HG03025 (cell line): ENCODE data around the gene CEMIP.

ENCODE experiments used
- ATAC-seq: cut with Tn5 transposase; IDR thresholded peaks from one replicate; pipeline ENCODE4 v1.9.1; 2021; ENCODE audit warnings: mild to moderate bottlenecking, moderate library complexity; ENCODE audit not compliant: unreplicated experiment, low FRiP score

CEMIP gene

GRCh38 chr15:80783260-80783659 lies 4.1 kb downstream of the CEMIP start:
- ATAC-seq = no peak

DNA sequence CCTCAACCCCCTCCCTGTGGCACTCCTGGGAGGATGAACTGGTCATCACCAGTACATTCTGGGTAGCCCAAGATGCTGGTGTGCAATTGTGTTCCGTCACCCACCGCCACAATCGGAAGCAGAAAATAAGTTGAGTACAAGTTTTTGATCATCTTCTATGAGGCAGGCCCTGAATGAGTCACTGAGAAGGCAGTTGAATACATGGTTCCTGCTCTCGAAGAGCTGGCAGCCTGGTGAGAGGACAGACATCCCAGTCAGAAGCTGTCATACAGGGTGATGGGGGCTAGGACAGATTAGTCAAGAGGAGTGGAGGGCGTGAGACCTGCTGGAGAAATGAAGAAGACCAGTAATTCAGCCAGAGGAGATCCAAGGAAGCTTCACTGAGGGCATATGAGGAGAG lies 6.2 kb downstream of the CEMIP start:
- no peak for ATAC-seq

DNA sequence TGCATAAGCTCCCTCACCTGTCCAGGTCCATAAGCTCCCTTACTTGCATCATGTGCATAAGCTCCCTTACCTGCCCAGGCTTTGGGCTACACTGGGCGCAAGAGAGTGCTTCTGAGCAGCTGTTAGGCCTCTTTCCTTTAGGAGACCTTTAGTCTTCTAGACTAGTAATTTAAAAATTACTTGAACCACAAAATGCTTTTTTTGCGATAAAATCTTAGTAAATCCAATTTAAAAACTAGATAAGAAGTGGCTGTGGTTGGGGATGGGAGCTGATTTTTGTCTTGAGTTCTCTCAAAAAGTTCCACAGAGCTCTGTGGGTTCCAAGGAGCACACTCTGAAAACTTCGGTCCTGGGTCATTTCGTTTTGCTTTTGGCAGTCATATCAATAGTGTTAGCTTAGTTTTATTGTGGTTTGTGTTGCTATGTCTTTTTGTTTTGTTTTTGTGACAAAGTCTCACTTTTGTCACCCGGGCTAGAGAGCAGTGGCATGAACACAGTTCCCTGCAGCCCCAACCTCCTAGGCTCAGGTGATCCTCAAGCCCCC lies 6.7 kb downstream of the CEMIP start:
- ATAC-seq = no peak

GRCh38 chr15:80787316-80787715 lies 8.1 kb downstream of the CEMIP start:
- no peak for ATAC-seq

DNA sequence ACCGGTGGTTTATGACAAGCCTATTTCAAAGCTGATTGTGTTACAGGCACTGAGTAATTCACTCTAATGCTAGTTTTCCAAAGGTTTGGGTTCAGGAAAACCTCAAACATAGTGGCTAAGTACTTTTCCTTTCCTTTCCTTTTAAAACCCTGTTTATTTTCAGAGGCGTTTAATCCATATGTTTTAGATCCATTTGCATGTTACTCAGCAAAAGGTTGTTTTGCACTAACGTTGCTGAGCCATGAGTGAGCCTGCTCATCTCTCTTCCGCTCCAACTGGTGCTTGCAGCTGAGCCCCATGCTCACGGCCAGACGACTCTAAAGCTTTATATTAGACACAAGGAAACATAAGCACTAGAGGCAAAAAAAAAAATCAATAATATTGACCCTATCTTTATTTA lies 9.4 kb downstream of the CEMIP start:
- ATAC-seq = no peak

- ATAC-seq = no peak
Measured at GRCh38 chr15:80789296-80789695, 10.1 kb downstream of the CEMIP start.

- ATAC-seq = no peak
Measured at GRCh38 chr15:80789796-80790195, 10.6 kb downstream of the CEMIP start.

GRCh38 chr15:80790236-80790635 lies 11.1 kb downstream of the CEMIP start:
- no peak for ATAC-seq

GRCh38 chr15:80791004-80791403 lies 11.8 kb downstream of the CEMIP start:
- no peak for ATAC-seq

DNA sequence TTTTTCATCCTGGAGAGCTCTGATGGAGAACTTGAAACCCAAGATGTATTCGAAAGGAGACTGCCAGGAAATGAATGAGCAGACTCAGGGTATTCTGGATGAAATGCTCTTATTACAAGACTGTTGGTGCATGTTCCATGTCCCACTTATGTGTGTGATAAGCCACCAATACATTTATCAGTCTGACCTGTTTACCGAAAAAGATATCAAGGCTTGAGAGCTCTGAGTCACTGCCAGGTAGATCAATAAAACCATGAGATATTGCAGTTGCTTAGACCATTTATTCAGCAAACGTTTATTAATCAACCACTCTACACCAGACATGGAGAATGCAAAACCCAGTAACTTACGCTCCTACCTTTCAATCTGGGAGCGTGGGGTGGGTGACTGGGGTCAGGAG lies 17.2 kb downstream of the CEMIP start:
- no peak for ATAC-seq

DNA sequence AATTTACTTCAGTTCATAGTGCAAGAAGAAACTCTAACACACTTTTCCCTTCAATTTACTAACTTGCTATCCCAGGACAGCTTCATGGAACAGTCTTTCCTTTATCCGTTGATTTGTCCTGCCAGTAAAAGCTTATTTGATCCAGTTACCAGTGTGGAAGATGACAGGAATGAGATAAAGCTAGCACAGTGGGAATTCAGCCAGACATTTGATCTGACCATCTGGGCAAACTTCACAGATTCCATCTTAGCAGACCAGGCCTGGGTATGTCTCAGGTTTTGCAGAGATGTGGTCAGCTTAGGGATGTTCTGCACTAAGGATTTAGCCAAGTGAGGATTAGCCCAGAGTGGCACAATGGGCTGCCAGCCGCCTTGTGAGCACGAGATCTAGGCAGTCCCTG lies 19.7 kb downstream of the CEMIP start:
- ATAC-seq = no peak

- ATAC-seq = no peak
Measured at GRCh38 chr15:80800067-80800466, 20.9 kb downstream of the CEMIP start.

DNA sequence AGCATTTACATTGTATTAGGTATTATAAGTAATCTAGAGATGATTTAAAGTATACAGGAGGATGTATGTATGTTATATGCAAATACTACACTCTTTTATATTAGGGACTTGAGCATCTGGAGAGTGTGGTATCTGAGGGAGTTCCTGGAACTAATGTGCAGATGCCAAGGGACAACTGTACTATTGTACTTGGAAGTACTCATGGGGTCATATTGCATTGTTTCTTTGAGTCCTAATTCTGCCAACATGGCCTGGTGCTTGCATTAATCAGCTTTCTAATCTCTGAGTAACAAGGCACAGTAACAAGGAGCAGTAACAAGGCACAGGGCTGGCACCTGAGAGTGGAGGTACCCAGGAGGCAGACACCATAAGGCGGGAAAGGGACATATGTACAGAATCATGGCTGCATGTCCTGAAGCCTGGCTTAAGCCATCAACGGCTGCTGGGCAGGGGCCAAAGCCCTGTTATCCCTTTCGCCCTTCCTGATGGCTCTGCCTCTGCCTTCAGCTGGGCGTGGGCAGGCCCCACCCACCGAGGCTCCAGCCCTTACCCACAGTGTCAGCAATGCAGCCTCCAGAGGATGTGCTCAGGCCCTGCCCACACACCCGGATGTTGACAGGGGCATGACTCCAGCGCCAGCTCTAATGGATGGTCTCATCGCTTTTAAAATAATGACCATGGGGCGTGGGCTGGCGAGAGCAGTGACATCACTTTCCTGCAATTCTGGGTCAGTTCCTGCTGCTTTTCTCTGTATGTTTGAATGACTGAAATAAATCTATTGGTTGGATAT lies 22.9 kb downstream of the CEMIP start:
- no peak for ATAC-seq

DNA sequence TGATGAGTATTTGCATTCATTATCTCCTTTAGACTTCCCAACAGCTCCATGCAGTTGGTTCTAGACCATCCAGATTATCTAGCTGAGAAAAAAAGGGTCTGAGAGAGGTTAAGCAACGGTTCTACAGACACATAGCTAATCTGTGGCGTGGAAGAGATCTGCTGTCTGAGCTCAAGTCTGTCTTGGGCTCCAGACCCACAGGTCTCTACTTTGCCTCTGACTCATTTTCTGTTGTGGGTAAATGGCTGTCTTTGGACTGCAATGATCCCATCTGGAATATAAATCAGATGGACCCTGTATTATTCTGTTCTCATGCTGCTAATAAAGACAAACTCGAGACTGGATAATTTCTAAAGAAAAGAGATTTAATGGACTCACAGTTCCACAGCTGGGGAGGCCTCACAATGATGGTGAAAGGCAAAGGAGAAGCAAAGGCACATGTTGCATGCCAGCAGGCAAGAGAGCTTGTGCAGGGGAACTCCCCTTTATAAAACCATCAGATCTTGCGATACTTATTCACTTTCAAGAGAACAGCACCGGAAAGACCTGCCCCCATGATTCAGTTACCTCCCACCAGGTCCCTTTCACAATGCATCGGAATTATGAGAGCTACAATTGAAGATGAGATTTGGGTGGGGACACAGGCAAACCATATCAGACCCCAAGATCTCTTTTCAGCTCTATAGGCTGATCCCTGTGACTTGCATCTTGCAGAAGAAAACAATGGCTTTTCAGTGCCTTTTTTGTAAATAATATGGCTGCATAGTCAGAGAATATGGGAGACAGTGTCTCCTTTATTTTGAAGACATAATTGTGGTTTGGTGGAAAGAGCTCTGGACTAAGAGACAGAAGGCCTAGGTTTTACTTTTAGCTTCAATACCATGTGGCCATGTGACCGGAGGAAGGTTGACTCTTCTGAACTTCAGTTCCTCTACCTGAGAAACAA lies 24.7 kb downstream of the CEMIP start:
- ATAC-seq = no peak

GRCh38 chr15:80804970-80805495 lies 25.9 kb downstream of the CEMIP start:
- no peak for ATAC-seq

DNA sequence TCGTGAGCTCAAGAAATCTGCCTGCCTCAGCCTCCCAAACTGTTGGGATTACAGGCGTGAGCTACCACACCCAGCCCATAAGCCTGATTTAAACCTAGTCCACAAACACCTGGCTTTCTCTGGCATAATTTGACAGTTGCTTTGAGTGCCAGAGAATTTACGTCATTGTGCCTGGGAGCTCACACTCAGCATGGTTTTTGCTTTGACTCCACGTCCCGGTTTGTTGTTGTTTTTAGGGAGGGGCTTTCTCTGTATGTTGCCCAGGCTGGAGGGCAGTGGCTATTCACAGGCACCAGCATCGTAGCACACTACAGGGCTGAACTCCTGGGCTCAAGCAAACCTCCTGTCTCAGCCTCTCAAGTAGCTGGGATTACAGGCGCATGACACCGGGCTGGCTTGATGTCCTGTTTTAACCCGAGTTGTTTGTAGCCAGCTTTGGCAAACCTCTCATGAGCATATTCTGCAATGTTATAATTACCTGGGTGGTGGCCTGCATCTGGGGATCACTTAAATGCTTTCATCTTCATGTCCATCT lies 32.7 kb downstream of the CEMIP start:
- no peak for ATAC-seq

GRCh38 chr15:80815106-80815505 lies 35.9 kb downstream of the CEMIP start:
- ATAC-seq = no peak

- no peak for ATAC-seq
Measured at GRCh38 chr15:80816049-80816653, 37.0 kb downstream of the CEMIP start.

GRCh38 chr15:80816936-80817335 lies 37.8 kb downstream of the CEMIP start:
- no peak for ATAC-seq

- ATAC-seq = no peak
Measured at GRCh38 chr15:80817901-80818300, 38.7 kb downstream of the CEMIP start.
